ENCODE results near the gene TNPO1.

GRCh38 chr5:72908664-72909063 lies 92.2 kb downstream of the TNPO1 start:
- no peak for TF ChIP-seq GATA3 (IDR thresholded peaks at IDR 0.05; ENCODE audit: low read depth, low read length)
- TF ChIP-seq GATA2 (IDR thresholded peaks at IDR 0.05; ENCODE audit: low read depth, low read length), result no peak
